Measurements from ENCODE around the gene CFAP54.

The CFAP54 gene

DNA sequence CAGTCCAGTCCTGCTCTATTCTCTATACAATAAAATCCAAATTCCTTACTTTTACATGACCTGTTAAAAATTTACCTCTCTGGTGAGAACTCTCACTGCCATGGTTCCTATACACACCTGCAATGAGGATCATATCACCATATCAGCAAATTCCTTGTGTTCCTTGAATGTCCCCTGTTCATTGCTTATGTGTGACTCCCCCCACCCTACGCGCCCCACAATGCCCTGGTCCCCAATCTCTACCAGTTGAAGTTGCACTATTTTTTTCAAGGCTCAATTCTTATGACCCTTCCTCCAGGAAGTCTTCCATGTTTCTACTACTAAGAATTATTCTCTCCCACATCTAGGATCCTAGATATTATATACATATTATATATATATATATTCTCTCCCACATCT, 335.5 kb downstream of the CFAP54 start:
- H3K4me3 ChIP-seq (ENCODE audit: low read depth, low read length): no peak overlapping the region
- ChIA-PET CTCF (no interaction called here), POLR2A (no interaction called here)
- DNase-seq (ENCODE audit: low read depth, low spot score): no peak
- TF ChIP-seq CTCF (IDR thresholded peaks at IDR 0.05; ENCODE audit: insufficient read depth, low read length, missing control alignments): no peak

- no peak overlapping the region for H3K4me3 ChIP-seq (ENCODE audit: low read depth, low read length)
- no peak for DNase-seq (ENCODE audit: low read depth, low spot score)
- ChIA-PET POLR2A (no interaction called here), CTCF (no interaction called here)
- TF ChIP-seq CTCF (IDR thresholded peaks at IDR 0.05; ENCODE audit: insufficient read depth, low read length, missing control alignments): no peak
Measured at GRCh38 chr12:96828169-96828789, 338.9 kb downstream of the CFAP54 start.

DNA sequence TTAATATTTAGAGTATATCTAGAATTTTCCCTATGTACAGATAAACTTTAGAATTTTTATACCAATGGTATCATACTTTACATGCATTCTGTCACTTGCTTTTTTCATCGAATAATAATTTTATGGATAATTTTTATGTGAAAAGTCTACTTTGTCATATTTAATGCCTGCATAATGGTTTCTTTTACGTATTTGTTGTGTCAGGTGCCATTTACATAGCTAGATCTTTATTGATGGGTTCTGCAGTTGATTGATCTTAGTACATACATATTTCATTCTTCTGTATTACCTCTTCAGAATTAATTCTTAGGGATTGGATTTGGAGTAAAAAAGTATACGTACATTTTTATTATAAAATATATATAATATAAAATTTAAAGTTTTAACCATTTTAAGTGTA, 340.0 kb downstream of the CFAP54 start:
- DNase-seq (ENCODE audit: low read depth, low spot score): no peak
- POLR2A ChIA-PET: no interaction called here
- H3K4me3 ChIP-seq (ENCODE audit: low read depth, low read length): no peak overlapping the region
- TF ChIP-seq CTCF (IDR thresholded peaks at IDR 0.05; ENCODE audit: insufficient read depth, low read length, missing control alignments): no peak
- CTCF ChIA-PET: no interaction called here

GRCh38 chr12:96831346-96831745, 342.0 kb downstream of the CFAP54 start:
- DNase-seq (ENCODE audit: low read depth, low spot score): no peak
- CTCF ChIA-PET: no interaction called here
- no peak for TF ChIP-seq CTCF (IDR thresholded peaks at IDR 0.05; ENCODE audit: insufficient read depth, low read length, missing control alignments)
- H3K4me3 ChIP-seq (ENCODE audit: low read depth, low read length): no peak overlapping the region
- POLR2A ChIA-PET: no interaction called here

DNA sequence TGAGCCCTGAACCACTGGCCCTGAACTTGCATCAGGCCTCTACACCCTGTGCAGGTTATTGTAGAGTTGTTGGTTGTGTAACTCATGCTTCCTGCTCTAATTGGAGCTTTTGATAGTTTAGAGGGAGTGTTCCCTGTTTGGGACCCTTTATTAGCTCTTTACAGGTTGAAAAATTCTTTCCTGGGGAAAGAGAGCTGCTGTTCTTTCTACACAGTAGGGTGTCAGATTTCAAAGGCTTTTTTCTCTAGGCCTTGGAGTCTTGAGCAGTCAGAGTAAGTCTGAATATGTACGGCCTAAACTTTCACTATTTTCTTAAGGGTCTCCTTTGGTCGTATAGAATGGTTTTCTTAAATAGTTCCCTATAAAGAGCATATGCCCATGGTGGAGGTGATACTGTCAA, 356.9 kb downstream of the CFAP54 start:
- no peak for DNase-seq (ENCODE audit: low read depth, low spot score)
- ChIA-PET POLR2A (no interaction called here), CTCF (no interaction called here)
- H3K4me3 ChIP-seq (ENCODE audit: low read depth, low read length): no peak overlapping the region
- TF ChIP-seq CTCF (IDR thresholded peaks at IDR 0.05; ENCODE audit: insufficient read depth, low read length, missing control alignments): no peak

- no peak for DNase-seq (ENCODE audit: low read depth, low spot score)
- ChIA-PET CTCF (no interaction called here), POLR2A (no interaction called here)
- H3K4me3 ChIP-seq (ENCODE audit: low read depth, low read length): no peak overlapping the region
- no peak for TF ChIP-seq CTCF (IDR thresholded peaks at IDR 0.05; ENCODE audit: insufficient read depth, low read length, missing control alignments)
Measured at GRCh38 chr12:96850676-96851075, 361.3 kb downstream of the CFAP54 start.
